H9 (cell line): ENCODE measurements around the gene GCHFR. TPM values are rescaled to one million over a fixed set of nuclear protein-coding genes. Genes with fewer than 3 reads are reported as not detected.

Experiments
- DNase-seq: peaks from one replicate; pipeline ENCODE4 v3.0.0-alpha.2; 2017
- H2AFZ ChIP-seq: one replicate; pipeline ENCODE4 v1.6.1; 2013; ENCODE audit warnings: mild to moderate bottlenecking, low read length, control low read depth, moderate library complexity
- H2AK5ac ChIP-seq: 2 replicates; pipeline ENCODE4 v1.6.1; 2013; ENCODE audit warnings: low read length, control low read depth, mixed read lengths; ENCODE audit not compliant: insufficient read length
- H2BK120ac ChIP-seq: one replicate; pipeline ENCODE4 v1.6.1; 2013; ENCODE audit warnings: low read depth, mild to moderate bottlenecking, low read length, control low read depth, inconsistent platforms; ENCODE audit not compliant: poor library complexity, severe bottlenecking
- H2BK12ac ChIP-seq: 2 replicates; pipeline ENCODE4 v1.6.1; 2013; ENCODE audit warnings: low read length, control low read depth, mixed read lengths, low read depth; ENCODE audit not compliant: insufficient read length
- H2BK15ac ChIP-seq: 2 replicates; pipeline ENCODE4 v1.6.1; 2013; ENCODE audit warnings: low read depth, low read length, control low read depth
- H2BK20ac ChIP-seq: one replicate; pipeline ENCODE4 v1.6.1; 2013; ENCODE audit warnings: low read depth, mild to moderate bottlenecking, low read length, control low read depth, inconsistent platforms; ENCODE audit not compliant: poor library complexity, severe bottlenecking
- H2BK5ac ChIP-seq: 2 replicates; pipeline ENCODE4 v1.6.1; 2013; ENCODE audit warnings: low read length, control low read depth, mixed read lengths; ENCODE audit not compliant: insufficient read length
- H3K14ac ChIP-seq: 2 replicates; pipeline ENCODE4 v1.6.1; 2013; ENCODE audit warnings: low read length, control low read depth; ENCODE audit not compliant: insufficient read depth
- H3K18ac ChIP-seq: 2 replicates; pipeline ENCODE4 v1.6.1; 2013; ENCODE audit warnings: low read depth, mild to moderate bottlenecking, mixed read lengths, low read length, control low read depth; ENCODE audit not compliant: insufficient read length
- H3K23ac ChIP-seq: 2 replicates; pipeline ENCODE4 v1.6.1; 2013; ENCODE audit warnings: low read length, control low read depth, mixed read lengths, low read depth; ENCODE audit not compliant: insufficient read length
- H3K23me2 ChIP-seq: 2 replicates; pipeline ENCODE4 v1.6.1; 2013; ENCODE audit warnings: low read depth, mild to moderate bottlenecking, mixed read lengths, low read length, control low read depth; ENCODE audit not compliant: insufficient read length, poor library complexity, severe bottlenecking
- H3K27ac ChIP-seq: 2 replicates; pipeline ENCODE4 v1.5.1; 2013; ENCODE audit warnings: low read length, control low read depth, mixed read lengths, low read depth; ENCODE audit not compliant: insufficient read length
- H3K27me3 ChIP-seq: 2 replicates; pipeline ENCODE4 v1.6.1; 2013; ENCODE audit warnings: low read length, control low read depth, inconsistent platforms; ENCODE audit not compliant: insufficient read depth
- H3K4ac ChIP-seq: 2 replicates; pipeline ENCODE4 v1.6.1; 2013; ENCODE audit warnings: low read depth, mild to moderate bottlenecking, control low read depth, inconsistent platforms, low read length, moderate library complexity
- H3K4me1 ChIP-seq: 2 replicates; pipeline ENCODE4 v1.6.1; 2013; ENCODE audit warnings: low read length, control low read depth, inconsistent platforms; ENCODE audit not compliant: insufficient read depth
- H3K4me2 ChIP-seq: 2 replicates; pipeline ENCODE4 v1.6.1; 2013; ENCODE audit warnings: low read length, control low read depth, mixed read lengths; ENCODE audit not compliant: insufficient read length, insufficient read depth
- H3K56ac ChIP-seq: 2 replicates; pipeline ENCODE4 v1.6.1; 2013; ENCODE audit warnings: low read depth, mild to moderate bottlenecking, mixed read lengths, low read length, control low read depth; ENCODE audit not compliant: insufficient read length
- H3K79me1 ChIP-seq: 2 replicates; pipeline ENCODE4 v1.6.1; 2013; ENCODE audit warnings: low read depth, mild to moderate bottlenecking, moderate library complexity, low read length, control low read depth, inconsistent platforms; ENCODE audit not compliant: insufficient read depth, poor library complexity, severe bottlenecking
- H3K79me2 ChIP-seq: 2 replicates; pipeline ENCODE4 v1.6.1; 2013; ENCODE audit warnings: low read length, control low read depth, inconsistent platforms; ENCODE audit not compliant: insufficient read depth
- H3K9ac ChIP-seq: 2 replicates; pipeline ENCODE4 v1.6.1; 2013; ENCODE audit warnings: low read length, control low read depth, mixed read lengths; ENCODE audit not compliant: insufficient read length; ENCODE audit errors: extremely low read depth
- H3K9me3 ChIP-seq: one replicate; pipeline ENCODE4 v1.6.1; 2013; ENCODE audit warnings: low read depth, low read length, inconsistent platforms; ENCODE audit not compliant: control insufficient read depth
- H3T11ph ChIP-seq: one replicate; pipeline ENCODE4 v1.6.1; 2013; ENCODE audit warnings: mild to moderate bottlenecking, low read length, control low read depth, inconsistent platforms
- H4K20me1 ChIP-seq: one replicate; pipeline ENCODE4 v1.6.1; 2013; ENCODE audit not compliant: control insufficient read depth, insufficient read length, insufficient read depth
- H4K5ac ChIP-seq: 2 replicates; pipeline ENCODE4 v1.6.1; 2013; ENCODE audit warnings: low read depth, mild to moderate bottlenecking, mixed read lengths, low read length, control low read depth; ENCODE audit not compliant: insufficient read length
- H4K8ac ChIP-seq: replicated peaks from 2 replicates; pipeline ENCODE4 v1.6.1; 2013; ENCODE audit warnings: low read length, control low read depth, mixed read lengths, low read depth; ENCODE audit not compliant: insufficient read length
- H4K91ac ChIP-seq: 2 replicates; pipeline ENCODE4 v1.6.1; 2013; ENCODE audit warnings: low read depth, mild to moderate bottlenecking, moderate library complexity, mixed read lengths, low read length, control low read depth; ENCODE audit not compliant: insufficient read length
- H3K27ac Mint-ChIP-seq, 3 experiments: 2 replicates in 2 of 3; 3 replicates in 1 of 3; pipeline ENCODE4 v1.8.0; 2020 to 2021; ENCODE audit warnings: mixed read lengths in 3 of 3, mild to moderate bottlenecking in 1 of 3, moderate library complexity in 1 of 3
- H3K27me3 Mint-ChIP-seq: 2 replicates; pipeline ENCODE4 v1.8.0; 2021; ENCODE audit warnings: low read depth, mild to moderate bottlenecking, moderate library complexity, mixed read lengths
- H3K36me3 Mint-ChIP-seq, 3 experiments: 2 replicates in 2 of 3; 3 replicates in 1 of 3; pipeline ENCODE4 v1.8.0; 2020 to 2021; ENCODE audit warnings: low read depth in 3 of 3, mixed read lengths in 3 of 3; ENCODE audit not compliant: insufficient read depth in 1 of 3
- H3K4me1 Mint-ChIP-seq, 2 experiments: 2 replicates each; pipeline ENCODE4 v1.8.0; 2020; ENCODE audit warnings: mixed read lengths in 2 of 2
- H3K4me3 Mint-ChIP-seq, 2 experiments: 2 replicates in 1 of 2; 3 replicates in 1 of 2; pipeline ENCODE4 v1.8.0; 2020 to 2021; ENCODE audit warnings: mild to moderate bottlenecking in 2 of 2, mixed read lengths in 2 of 2, moderate library complexity in 1 of 2
- H3K9me3 Mint-ChIP-seq, 2 experiments: 2 replicates in 1 of 2; 3 replicates in 1 of 2; pipeline ENCODE4 v1.8.0; 2020; ENCODE audit warnings: mild to moderate bottlenecking in 2 of 2, mixed read lengths in 2 of 2, moderate library complexity in 1 of 2
- WGBS: extraction: QIAGEN DNeasy Blood & Tissue Kit; methylation state at CpG from one replicate; pipeline ENCODE4 v1.1.7; 2013; ENCODE audit warnings: missing lambda C conversion rate, low lambda C conversion rate, mixed read lengths; ENCODE audit not compliant: insufficient read length; ENCODE audit errors: extremely low coverage; 5-methylcytosine and 5-hydroxymethylcytosine counted together
- total RNA-seq: library from RNA; stranded (reverse); gene quantifications from 2 replicates; pipeline ENCODE4 v1.2.1, GENCODE V29; 2021
- TF ChIP-seq, protein P1 (sequence below): fragments of 200-600 bp; sonication (generic); conservative IDR thresholded peaks from 3 replicates; pipeline ENCODE4 v1.8.0; 2021; ENCODE audit warnings: antibody characterized with exemption, mild to moderate bottlenecking

The GCHFR gene
- total RNA-seq, 1 experiment from 2014 or later, result 37.0 TPM

DNA sequence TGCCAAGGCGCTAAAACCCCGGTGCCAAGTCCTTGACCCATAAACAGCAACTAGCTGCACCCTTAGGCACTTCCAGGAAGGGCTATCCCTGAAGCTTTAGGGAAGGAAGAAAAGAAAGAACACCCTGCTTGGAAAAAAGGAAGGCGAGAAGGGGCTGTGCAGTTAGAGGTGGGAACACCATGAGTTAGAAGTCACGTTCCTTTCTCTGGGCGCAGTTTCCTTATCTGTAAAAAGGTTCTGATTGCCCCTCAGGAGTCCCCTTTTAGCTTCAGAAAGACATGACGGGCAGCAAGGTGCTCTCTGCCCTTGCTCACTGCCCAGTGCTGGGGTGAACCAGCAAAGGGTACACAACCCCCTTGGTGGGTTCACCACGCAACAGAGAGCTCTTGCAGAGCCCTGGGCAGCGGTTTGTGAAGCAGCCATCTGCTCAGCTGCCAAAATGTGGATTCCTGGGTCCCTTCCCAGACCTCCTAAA lies 798 bp downstream of the GCHFR start:
- Histone ChIP-seq H4K91ac (no peak overlapping the region), H3K23ac (no peak overlapping the region), H3K79me2 (no peaks in the 10 kb centered on the region), H4K5ac (no peak overlapping the region), H3K14ac (no peak overlapping the region), H3K4me1 (peaks cover 4% of the 10 kb centered on the region; the same call in 1 of the 2 replicates), H3T11ph (no peak overlapping the region), H2BK12ac (no peak overlapping the region), H4K8ac (no peak overlapping the region), H3K18ac (no peak overlapping the region), H3K79me1 (no peaks in the 10 kb centered on the region), H2BK20ac (no peak overlapping the region), H2AFZ (no peak overlapping the region), H4K20me1 (no peaks in the 10 kb centered on the region), H2BK5ac (no peak overlapping the region), H2BK15ac (no peak overlapping the region), H3K9ac (no peak overlapping the region), H2AK5ac (no peak overlapping the region), H3K56ac (no peak overlapping the region), H3K23me2 (no peaks in the 10 kb centered on the region), H3K4ac (no peak overlapping the region), H3K9me3 (no peaks in the 10 kb centered on the region), H3K27ac (no peak overlapping the region), H3K27me3 (no peaks in the 10 kb centered on the region), H2BK120ac (no peak overlapping the region), H3K4me2 (peak overlapping the region; percentile 50)
- Mint-ChIP-seq H3K9me3 (no peaks in the 10 kb centered on the region), H3K4me3 (peak overlapping the region; percentile 76 to 85), H3K4me1 (peaks cover 29 to 31% of the 10 kb centered on the region in 2 experiments), H3K27ac (peak overlapping the region in 1 of 3 experiments; percentile 44; a peak in 2 of 7 replicates), H3K27me3 (peaks cover 9% of the 10 kb centered on the region; the same call in 1 of the 2 replicates), H3K36me3 (peaks cover 0 to 5% (median 0%) of the 10 kb centered on the region in 3 experiments; a peak in 4 of 7 replicates)
- no CpG with 5 or more reads among the region's 8 CpGs for WGBS
- DNase-seq, result no peak
- TF ChIP-seq, protein P1, sequence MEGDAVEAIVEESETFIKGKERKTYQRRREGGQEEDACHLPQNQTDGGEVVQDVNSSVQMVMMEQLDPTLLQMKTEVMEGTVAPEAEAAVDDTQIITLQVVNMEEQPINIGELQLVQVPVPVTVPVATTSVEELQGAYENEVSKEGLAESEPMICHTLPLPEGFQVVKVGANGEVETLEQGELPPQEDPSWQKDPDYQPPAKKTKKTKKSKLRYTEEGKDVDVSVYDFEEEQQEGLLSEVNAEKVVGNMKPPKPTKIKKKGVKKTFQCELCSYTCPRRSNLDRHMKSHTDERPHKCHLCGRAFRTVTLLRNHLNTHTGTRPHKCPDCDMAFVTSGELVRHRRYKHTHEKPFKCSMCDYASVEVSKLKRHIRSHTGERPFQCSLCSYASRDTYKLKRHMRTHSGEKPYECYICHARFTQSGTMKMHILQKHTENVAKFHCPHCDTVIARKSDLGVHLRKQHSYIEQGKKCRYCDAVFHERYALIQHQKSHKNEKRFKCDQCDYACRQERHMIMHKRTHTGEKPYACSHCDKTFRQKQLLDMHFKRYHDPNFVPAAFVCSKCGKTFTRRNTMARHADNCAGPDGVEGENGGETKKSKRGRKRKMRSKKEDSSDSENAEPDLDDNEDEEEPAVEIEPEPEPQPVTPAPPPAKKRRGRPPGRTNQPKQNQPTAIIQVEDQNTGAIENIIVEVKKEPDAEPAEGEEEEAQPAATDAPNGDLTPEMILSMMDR, result no peak
